HEK293 (cell line): ENCODE results near the gene POLN.

Source experiments
- CTCF ChIA-PET: fragments of 350-600 bp; formaldehyde crosslinking; extraction: SDS; loops from one replicate; lab custom pipeline; 2021; ENCODE audit warnings: antibody characterized with exemption; lab: Yijun Ruan, JAX
- POLR2A ChIA-PET: fragments of 300-600 bp; formaldehyde crosslinking; extraction: SDS; loops from one replicate; lab custom pipeline; 2020; ENCODE audit warnings: antibody characterized with exemption, inconsistent platforms; lab: Yijun Ruan, JAX
- H3K27ac ChIP-seq: fragments of 200-500 bp; sonication (Bioruptor generic); 2 replicates; pipeline ENCODE4 v1.5.1; 2014; ENCODE audit warnings: low read depth, low read length, control low read depth, inconsistent platforms; ENCODE audit errors: extremely low read depth
- H3K36me3 ChIP-seq, 2 experiments: fragments of 200-500 bp in 1 of 2; sonication (Bioruptor generic) in 1 of 2; 1 replicate in 1 of 2; 2 replicates in 1 of 2; pipeline ENCODE4 v1.5.1; 2014 to 2017; ENCODE audit warnings: inconsistent platforms in 2 of 2, low read length in 2 of 2; ENCODE audit not compliant: control insufficient read depth in 2 of 2, insufficient read depth in 1 of 2
- H3K4me1 ChIP-seq: fragments of 200-500 bp; sonication (Bioruptor generic); 2 replicates; pipeline ENCODE4 v1.5.1; 2014; ENCODE audit warnings: mild to moderate bottlenecking, low read length, inconsistent platforms; ENCODE audit not compliant: control insufficient read depth, insufficient read depth
- H3K4me3 ChIP-seq: 2 replicates; pipeline ENCODE4 v1.5.1; 2011; ENCODE audit warnings: low read depth, mild to moderate bottlenecking, control low read depth, low read length, moderate library complexity
- H3K9me3 ChIP-seq: fragments of 200-500 bp; sonication (Bioruptor generic); 2 replicates; pipeline ENCODE4 v1.5.1; 2014; ENCODE audit warnings: low read depth, low read length, inconsistent platforms; ENCODE audit not compliant: control insufficient read depth, insufficient read depth
- FEZF1 ChIP-seq: fragments of 450-650 bp; formaldehyde crosslinking; IDR thresholded peaks from 2 replicates; pipeline ENCODE4 v1.5.1; 2016; ENCODE audit warnings: missing biosample characterization, missing genetic modification characterization
- KLF8 ChIP-seq: fragments of 450-650 bp; formaldehyde crosslinking; IDR thresholded peaks from 2 replicates; pipeline ENCODE4 v1.5.1; 2016; ENCODE audit warnings: missing biosample characterization, missing genetic modification characterization
- PATZ1 ChIP-seq: fragments of 450-650 bp; formaldehyde crosslinking; IDR thresholded peaks from 2 replicates; pipeline ENCODE4 v1.5.1; 2016; ENCODE audit warnings: missing biosample characterization, missing genetic modification characterization
- PRDM6 ChIP-seq: fragments of 450-650 bp; formaldehyde crosslinking; IDR thresholded peaks from 2 replicates; pipeline ENCODE4 v1.5.1; 2017; ENCODE audit warnings: missing biosample characterization, missing genetic modification characterization
- SETDB1 ChIP-seq: IDR thresholded peaks from one replicate; pipeline ENCODE4 v1.6.1; 2017; ENCODE audit warnings: mild to moderate bottlenecking, low read length, moderate library complexity, mixed read lengths; ENCODE audit not compliant: insufficient read length
- YY1 ChIP-seq: fragments of 450-650 bp; formaldehyde crosslinking; IDR thresholded peaks from 2 replicates; pipeline ENCODE4 v1.5.1; 2018; ENCODE audit warnings: missing biosample characterization, missing genetic modification characterization
- ZNF16 ChIP-seq: fragments of 450-650 bp; formaldehyde crosslinking; IDR thresholded peaks from 2 replicates; pipeline ENCODE4 v1.5.1; 2016; ENCODE audit warnings: low read depth, missing biosample characterization, missing genetic modification characterization
- ZNF202 ChIP-seq: fragments of 450-650 bp; formaldehyde crosslinking; IDR thresholded peaks from 2 replicates; pipeline ENCODE4 v1.5.1; 2016; ENCODE audit warnings: missing biosample characterization, missing genetic modification characterization, borderline replicate concordance
- ZNF211 ChIP-seq: fragments of 450-650 bp; formaldehyde crosslinking; IDR thresholded peaks from 2 replicates; pipeline ENCODE4 v1.5.1; 2016; ENCODE audit warnings: low read depth, missing biosample characterization, missing genetic modification characterization
- ZNF223 ChIP-seq: fragments of 450-650 bp; formaldehyde crosslinking; IDR thresholded peaks from 2 replicates; pipeline ENCODE4 v1.5.1; 2016; ENCODE audit warnings: missing biosample characterization, missing genetic modification characterization
- ZNF311 ChIP-seq: fragments of 450-650 bp; formaldehyde crosslinking; IDR thresholded peaks from 2 replicates; pipeline ENCODE4 v1.5.1; 2017; ENCODE audit warnings: missing biosample characterization, missing genetic modification characterization, borderline replicate concordance
- ZNF394 ChIP-seq: fragments of 450-650 bp; formaldehyde crosslinking; IDR thresholded peaks from 2 replicates; pipeline ENCODE4 v1.5.1; 2016; ENCODE audit warnings: missing biosample characterization, missing genetic modification characterization, mild to moderate bottlenecking, moderate library complexity, borderline replicate concordance
- ZNF510 ChIP-seq: fragments of 450-650 bp; formaldehyde crosslinking; IDR thresholded peaks from 2 replicates; pipeline ENCODE4 v1.5.1; 2018; ENCODE audit warnings: mild to moderate bottlenecking, missing genetic modification characterization, missing biosample characterization; ENCODE audit not compliant: insufficient replicate concordance
- ZNF626 ChIP-seq: fragments of 450-650 bp; sonication (Bioruptor Pico); formaldehyde crosslinking; IDR thresholded peaks from 2 replicates; pipeline ENCODE4 v1.5.1; 2018; ENCODE audit warnings: missing biosample characterization, missing genetic modification characterization, inconsistent platforms
- ZNF843 ChIP-seq: fragments of 450-650 bp; formaldehyde crosslinking; IDR thresholded peaks from 2 replicates; pipeline ENCODE4 v1.5.1; 2016; ENCODE audit warnings: missing biosample characterization, missing genetic modification characterization
- ZSCAN16 ChIP-seq: fragments of 450-650 bp; formaldehyde crosslinking; IDR thresholded peaks from 2 replicates; pipeline ENCODE4 v1.5.1; 2016; ENCODE audit warnings: missing biosample characterization, missing genetic modification characterization
- ZSCAN4 ChIP-seq: fragments of 450-650 bp; formaldehyde crosslinking; IDR thresholded peaks from 2 replicates; pipeline ENCODE4 v1.5.1; 2017; ENCODE audit warnings: missing biosample characterization, missing genetic modification characterization

Gene POLN

GRCh38 chr4:2150076-2150475, 91.8 kb downstream of the POLN start:
- peaks cover 0 to under 1% of the 10 kb centered on the region in 2 experiments; a peak in 1 of 3 replicates for H3K36me3 ChIP-seq
- H3K9me3 ChIP-seq: no peaks in the 10 kb centered on the region
- ChIA-PET CTCF (interaction anchor here (0.6 kb wide), 1 partner anchor 237 kb away, joined by 3 read pairs; no protein-coding TSS in a partner anchor), POLR2A (no interaction called here)
- no peak overlapping the region for H3K27ac ChIP-seq
- TF ChIP-seq ZNF16 (tag by site-specific recombination) (no peak), ZNF211 (no peak), ZNF626 (no peak), ZSCAN16 (tag by site-specific recombination) (no peak), YY1 (tag by site-specific recombination) (no peak), ZNF311 (tag by site-specific recombination) (no peak), ZSCAN4 (no peak), ZNF223 (tag by site-specific recombination) (no peak), ZNF202 (tag by site-specific recombination) (no peak), KLF8 (tag by site-specific recombination) (no peak)
- no peaks in the 10 kb centered on the region for H3K4me1 ChIP-seq
- H3K4me3 ChIP-seq: no peak overlapping the region

- CTCF ChIA-PET: no interaction called here
- Histone ChIP-seq H3K4me1 (peaks cover 6% of the 10 kb centered on the region), H3K27ac (peak overlapping the region; percentile 24; the same call in 1 of the 2 replicates)
- 0 out of 2 replicates have a peak, but pooled peaks have one; percentile 18 for TF ChIP-seq ZNF843 (tag by site-specific recombination)
- TF ChIP-seq PATZ1 (tag by site-specific recombination): no peak
- TF ChIP-seq PRDM6 (tag by site-specific recombination): peak; percentile 29
- TF ChIP-seq ZNF510 (tag by site-specific recombination): peak; percentile 19
- TF ChIP-seq FEZF1 (tag by site-specific recombination): 0 out of 2 replicates have a peak, but pooled peaks have one; percentile 7
- peak; percentile 45 for TF ChIP-seq SETDB1
- no peak for TF ChIP-seq ZSCAN16 (tag by site-specific recombination)
- no peak for TF ChIP-seq ZNF394
- TF ChIP-seq, all 188 proteins: peak for 5
- POLR2A ChIA-PET: no interaction called here
- Histone ChIP-seq H3K4me3 (no peak overlapping the region), H3K36me3 (no peaks in the 10 kb centered on the region), H3K9me3 (no peaks in the 10 kb centered on the region)
These were observed 99.1 kb downstream of the POLN start for GRCh38 chr4:2142630-2143427.
